ENCODE data around the gene LENEP. TPM values are rescaled to one million over a fixed set of nuclear protein-coding genes. Genes with fewer than 3 reads are reported as not detected.
A peak's percentile ranks its signal among the peaks of the same experiment; 100 is the strongest.

LENEP gene
- polyA plus RNA-seq, 6 donors from 2014 or later: not detected

DNA sequence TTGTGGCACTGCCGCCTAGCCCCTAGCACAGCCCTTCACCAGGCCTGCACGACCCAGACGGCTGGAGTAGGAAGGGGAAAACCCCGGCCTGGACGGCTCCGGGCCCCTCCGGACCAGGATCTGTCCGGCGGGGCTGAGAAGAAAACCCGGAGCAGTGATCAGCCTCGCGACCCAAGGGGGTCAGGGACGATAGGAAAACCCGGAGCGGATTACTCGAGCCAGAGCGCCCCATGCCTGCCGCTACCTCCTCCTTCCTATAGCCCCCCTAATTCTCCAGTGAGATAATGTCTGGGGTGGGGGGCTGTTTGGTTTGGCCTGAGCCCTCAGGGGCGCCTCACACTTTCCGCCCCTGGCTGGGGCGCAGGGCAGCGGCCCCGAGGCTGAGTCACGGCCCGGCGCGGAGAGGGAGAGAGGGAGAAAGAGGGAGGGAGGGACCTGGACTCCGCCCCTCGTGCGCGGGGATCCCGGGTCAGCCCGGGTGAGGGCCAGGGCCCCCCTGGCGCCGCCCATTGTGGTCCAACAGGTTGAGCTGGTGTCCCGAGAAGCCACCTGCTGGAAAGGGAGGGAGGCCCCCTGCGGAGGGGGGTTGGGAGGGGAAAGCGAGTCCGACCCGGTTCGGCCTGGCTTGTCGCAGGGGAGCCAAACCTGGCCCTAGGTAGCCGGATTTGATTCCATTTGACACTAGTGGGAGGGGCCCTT, 7.5 kb downstream of the LENEP start:
- ATAC-seq (ENCODE audit: low read depth in 2 of 2): peak; percentile 17 to 20
- peak overlapping the region; percentile 91 to 98 (median 96) for H3K4me3 Mint-ChIP-seq

DNA sequence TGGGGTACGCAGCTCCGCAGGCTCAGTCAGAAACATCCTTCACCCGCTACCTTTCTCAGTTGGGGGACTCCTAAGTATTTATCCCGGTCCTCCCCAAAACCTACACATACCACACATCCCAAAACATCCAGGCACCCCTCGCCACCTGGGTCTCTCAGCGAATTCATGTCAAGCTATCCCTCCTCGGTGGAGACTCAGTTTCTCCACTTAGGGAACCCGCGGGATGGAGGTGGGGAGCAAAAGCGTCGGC, 8.0 kb downstream of the LENEP start:
- H3K27me3 Mint-ChIP-seq: no peaks in the 10 kb centered on the region
- DNase-seq: peak; percentile 62
- no peak for ATAC-seq (ENCODE audit: low read depth in 2 of 2)
- H3K4me3 Mint-ChIP-seq: peak overlapping the region; percentile 88 to 98 (median 96)
- no peaks in the 10 kb centered on the region for H3K36me3 Mint-ChIP-seq
- peak overlapping the region in 5 of 6 donors; percentile 76 to 94 (median 88) for H3K27ac Mint-ChIP-seq
- H3K4me1 Mint-ChIP-seq: peaks cover 44 to 63% (median 46%) of the 10 kb centered on the region in 3 donors
- H3K9me3 Mint-ChIP-seq: no peaks in the 10 kb centered on the region

More for the DNA sequence above, 7.5 kb downstream of the LENEP start:
- Mint-ChIP-seq H3K36me3 (no peaks in the 10 kb centered on the region), H3K27me3 (no peaks in the 10 kb centered on the region), H3K9me3 (no peaks in the 10 kb centered on the region), H3K4me1 (peaks cover 40 to 63% (median 42%) of the 10 kb centered on the region in 3 donors), H3K27ac (peak overlapping the region in 5 of 6 donors; percentile 76 to 94 (median 88))
- peak; percentile 75 for DNase-seq

DNA sequence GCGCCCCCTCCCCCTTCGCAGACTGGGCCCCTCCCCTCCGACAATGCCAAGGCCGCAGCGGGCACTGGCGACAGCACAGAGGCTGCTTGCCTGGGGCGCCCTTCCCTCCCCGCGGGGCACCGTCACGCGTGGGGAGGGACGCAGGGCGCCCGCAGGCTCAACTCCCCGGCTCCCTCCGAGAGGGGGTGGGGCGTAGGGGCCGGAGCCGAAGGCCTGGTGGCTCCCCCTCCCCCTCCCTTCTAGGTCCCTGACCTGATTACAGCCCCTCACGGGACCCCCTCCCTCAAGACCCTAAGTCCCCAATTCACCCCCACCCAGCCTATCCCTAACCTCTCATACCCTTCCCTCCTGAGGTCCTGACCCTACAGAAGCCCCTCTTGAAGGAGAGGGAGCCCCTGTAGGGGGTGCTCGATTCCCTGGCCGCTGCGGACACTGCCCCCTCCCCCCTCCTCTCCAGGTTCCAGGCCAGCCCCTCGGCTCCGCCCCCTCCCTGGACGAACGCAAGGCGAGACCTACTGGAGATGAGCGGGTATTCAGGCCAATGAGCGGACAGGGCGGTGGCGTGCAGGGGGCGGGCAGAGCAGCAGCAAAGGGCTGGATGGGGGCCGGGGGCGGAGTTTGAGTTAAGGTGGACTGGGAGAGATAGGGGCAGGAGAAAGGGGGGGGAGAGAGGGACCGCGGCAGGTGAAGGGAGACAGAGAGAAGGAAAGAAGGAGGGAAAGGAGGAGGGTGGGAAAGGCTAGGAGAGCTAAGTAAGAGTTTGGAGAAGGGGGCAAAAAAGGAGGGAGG, 8.5 kb downstream of the LENEP start:
- Mint-ChIP-seq H3K4me1 (peaks cover 49 to 68% (median 51%) of the 10 kb centered on the region in 3 donors), H3K27me3 (no peaks in the 10 kb centered on the region), H3K9me3 (no peaks in the 10 kb centered on the region), H3K36me3 (no peaks in the 10 kb centered on the region), H3K27ac (peak overlapping the region; percentile 88 to 96 (median 94)), H3K4me3 (peak overlapping the region; percentile 91 to 98 (median 96))
- peak; percentile 74 to 75 for ATAC-seq (ENCODE audit: low read depth in 2 of 2)
- peak; percentile 97 for DNase-seq

- Mint-ChIP-seq H3K27me3 (no peaks in the 10 kb centered on the region), H3K4me3 (peak within 1 kb of the TSS; percentile 94 to 98 (median 96)), H3K4me1 (peaks cover 48 to 69% (median 57%) of the 10 kb centered on the region in 3 donors), H3K36me3 (no peaks in the 10 kb centered on the region), H3K9me3 (no peaks in the 10 kb centered on the region), H3K27ac (peak within 1 kb of the TSS; percentile 89 to 98 (median 95))
- ATAC-seq (ENCODE audit: low read depth in 2 of 2) (peak; percentile 5 to 6), DNase-seq (no peak)
Measured at GRCh38 chr1:155002464-155003226, 9.3 kb downstream of the LENEP start, which contains the start of gene ZBTB7B. TSS of gene ZBTB7B (plus strand) at chr1:155002802. CDS start at chr1:155014661, 11,859 bp downstream.

GRCh38 chr1:155003227-155003765, 9.9 kb downstream of the LENEP start:
- Mint-ChIP-seq H3K4me1 (peaks cover 47 to 70% (median 56%) of the 10 kb centered on the region in 3 donors), H3K9me3 (no peaks in the 10 kb centered on the region), H3K27me3 (no peaks in the 10 kb centered on the region), H3K27ac (peak overlapping the region; percentile 72 to 98 (median 91)), H3K4me3 (peak overlapping the region; percentile 94 to 98 (median 96)), H3K36me3 (no peaks in the 10 kb centered on the region)
- no peak for DNase-seq
- no peak for ATAC-seq (ENCODE audit: low read depth in 2 of 2)

GRCh38 chr1:155003766-155004351, 10.5 kb downstream of the LENEP start:
- Mint-ChIP-seq H3K27ac (peak overlapping the region in 5 of 6 donors; percentile 72 to 98 (median 93)), H3K4me3 (peak overlapping the region; percentile 94 to 98 (median 96)), H3K9me3 (no peaks in the 10 kb centered on the region), H3K27me3 (no peaks in the 10 kb centered on the region), H3K4me1 (peaks cover 50 to 72% (median 55%) of the 10 kb centered on the region in 3 donors), H3K36me3 (no peaks in the 10 kb centered on the region)
- no peak for ATAC-seq (ENCODE audit: low read depth in 2 of 2)
- no peak for DNase-seq

- Mint-ChIP-seq H3K27ac (peak overlapping the region; percentile 41 to 95 (median 90)), H3K9me3 (no peaks in the 10 kb centered on the region), H3K4me3 (peak overlapping the region; percentile 82 to 98 (median 92)), H3K36me3 (no peaks in the 10 kb centered on the region), H3K27me3 (no peaks in the 10 kb centered on the region), H3K4me1 (peaks cover 52 to 72% (median 56%) of the 10 kb centered on the region in 3 donors)
- ATAC-seq (ENCODE audit: low read depth in 2 of 2): no peak
- no peak for DNase-seq
Measured at GRCh38 chr1:155004352-155005075, 11.1 kb downstream of the LENEP start.

DNA sequence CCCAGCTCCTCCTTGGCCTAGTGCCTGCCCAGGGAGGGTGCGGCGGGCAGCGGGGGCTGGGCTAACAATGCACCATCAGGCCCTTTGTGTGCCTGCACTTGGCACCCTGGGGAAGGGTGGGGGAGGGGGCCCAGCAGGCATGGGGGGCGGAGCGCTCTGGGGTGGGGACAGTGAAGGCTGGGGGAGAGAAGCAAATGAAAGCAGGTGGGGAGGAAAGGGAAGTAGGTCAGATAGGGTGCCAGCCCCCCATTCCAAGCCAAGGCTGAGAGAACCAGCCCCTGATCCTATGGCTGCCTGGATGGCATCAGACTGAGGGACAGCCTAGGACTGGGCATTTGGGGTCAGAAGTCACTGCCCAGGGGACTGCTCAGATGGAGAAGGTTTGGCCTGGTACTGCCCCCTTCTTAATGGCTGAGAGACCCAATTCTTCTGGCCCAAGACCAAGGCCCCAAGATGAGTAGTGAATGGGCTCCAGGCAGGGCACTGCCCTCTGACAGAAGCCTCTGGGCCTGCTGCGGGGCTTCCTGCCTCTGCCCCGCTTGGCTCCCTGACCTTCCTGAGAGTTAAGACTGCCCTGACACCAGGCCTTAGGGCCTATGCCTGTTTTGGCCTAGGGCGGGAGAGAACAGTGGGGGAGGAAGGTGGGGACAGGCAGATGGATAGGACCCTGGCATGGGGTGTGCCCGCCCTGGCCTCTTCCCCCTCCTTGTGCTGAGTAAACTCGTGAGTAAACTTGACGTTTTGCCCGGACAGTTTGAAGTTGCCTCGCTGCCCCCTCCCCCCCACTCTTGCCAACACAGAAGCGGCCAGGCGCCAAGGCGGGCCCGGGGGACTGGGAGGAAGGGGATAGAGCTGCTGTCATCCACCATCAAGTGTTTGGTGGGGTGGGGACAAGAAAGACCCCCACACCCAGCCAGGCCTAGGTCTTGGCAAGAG, 12.0 kb downstream of the LENEP start:
- Mint-ChIP-seq H3K4me1 (peaks cover 53 to 72% (median 59%) of the 10 kb centered on the region in 3 donors), H3K36me3 (no peaks in the 10 kb centered on the region), H3K27ac (peak overlapping the region; percentile 79 to 97 (median 92)), H3K9me3 (no peaks in the 10 kb centered on the region), H3K27me3 (no peaks in the 10 kb centered on the region), H3K4me3 (peak overlapping the region; percentile 53 to 98 (median 87))
- ATAC-seq (ENCODE audit: low read depth in 2 of 2) (peak; percentile 15 to 16), DNase-seq (peak; percentile 54)

DNA sequence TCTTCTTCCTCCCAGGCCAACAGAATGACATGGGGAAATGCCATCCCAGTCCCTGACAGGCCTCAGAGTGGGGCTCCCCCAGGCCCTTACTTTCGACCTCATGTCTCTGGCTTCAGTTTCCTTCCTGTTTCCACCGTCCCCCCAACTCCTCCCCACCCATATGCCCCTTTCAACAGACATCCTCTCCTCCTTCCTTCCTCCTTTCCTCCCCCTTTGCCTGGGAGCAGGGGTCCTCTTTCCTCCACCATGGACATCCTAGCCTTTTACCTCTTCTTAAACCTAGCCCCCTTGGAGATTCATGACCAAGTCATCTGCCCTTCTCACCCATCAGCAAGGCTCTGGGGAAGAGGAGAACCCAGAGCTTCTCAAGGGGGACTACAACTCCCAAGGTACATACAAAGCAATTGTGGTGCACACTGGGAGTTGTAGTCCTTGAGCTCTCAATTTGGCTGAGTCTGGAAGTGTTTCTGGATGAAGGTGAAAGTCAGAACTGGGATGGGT, 13.3 kb downstream of the LENEP start:
- H3K9me3 Mint-ChIP-seq: no peaks in the 10 kb centered on the region
- H3K27me3 Mint-ChIP-seq: no peaks in the 10 kb centered on the region
- DNase-seq (peak; percentile 59), ATAC-seq (ENCODE audit: low read depth in 2 of 2) (peak; percentile 33 to 38)
- H3K27ac Mint-ChIP-seq: peak overlapping the region; percentile 89 to 97 (median 96)
- H3K36me3 Mint-ChIP-seq: no peaks in the 10 kb centered on the region
- H3K4me3 Mint-ChIP-seq: peak overlapping the region; percentile 75 to 98 (median 86)
- peaks cover 54 to 79% (median 68%) of the 10 kb centered on the region in 3 donors for H3K4me1 Mint-ChIP-seq

GRCh38 chr1:155007251-155007828, 14.0 kb downstream of the LENEP start:
- H3K9me3 Mint-ChIP-seq: no peaks in the 10 kb centered on the region
- peaks cover 56 to 85% (median 72%) of the 10 kb centered on the region in 3 donors for H3K4me1 Mint-ChIP-seq
- DNase-seq (no peak), ATAC-seq (ENCODE audit: low read depth in 2 of 2) (no peak)
- no peaks in the 10 kb centered on the region for H3K27me3 Mint-ChIP-seq
- no peaks in the 10 kb centered on the region for H3K36me3 Mint-ChIP-seq
- H3K4me3 Mint-ChIP-seq: peak overlapping the region in 3 of 8 donors; percentile 87 to 98 (median 98)
- H3K27ac Mint-ChIP-seq: peak overlapping the region in 1 of 6 donors; percentile 96

All from naive B cell (primary cell).